Measurements from ENCODE around the gene SPTBN1.

The SPTBN1 gene

DNA sequence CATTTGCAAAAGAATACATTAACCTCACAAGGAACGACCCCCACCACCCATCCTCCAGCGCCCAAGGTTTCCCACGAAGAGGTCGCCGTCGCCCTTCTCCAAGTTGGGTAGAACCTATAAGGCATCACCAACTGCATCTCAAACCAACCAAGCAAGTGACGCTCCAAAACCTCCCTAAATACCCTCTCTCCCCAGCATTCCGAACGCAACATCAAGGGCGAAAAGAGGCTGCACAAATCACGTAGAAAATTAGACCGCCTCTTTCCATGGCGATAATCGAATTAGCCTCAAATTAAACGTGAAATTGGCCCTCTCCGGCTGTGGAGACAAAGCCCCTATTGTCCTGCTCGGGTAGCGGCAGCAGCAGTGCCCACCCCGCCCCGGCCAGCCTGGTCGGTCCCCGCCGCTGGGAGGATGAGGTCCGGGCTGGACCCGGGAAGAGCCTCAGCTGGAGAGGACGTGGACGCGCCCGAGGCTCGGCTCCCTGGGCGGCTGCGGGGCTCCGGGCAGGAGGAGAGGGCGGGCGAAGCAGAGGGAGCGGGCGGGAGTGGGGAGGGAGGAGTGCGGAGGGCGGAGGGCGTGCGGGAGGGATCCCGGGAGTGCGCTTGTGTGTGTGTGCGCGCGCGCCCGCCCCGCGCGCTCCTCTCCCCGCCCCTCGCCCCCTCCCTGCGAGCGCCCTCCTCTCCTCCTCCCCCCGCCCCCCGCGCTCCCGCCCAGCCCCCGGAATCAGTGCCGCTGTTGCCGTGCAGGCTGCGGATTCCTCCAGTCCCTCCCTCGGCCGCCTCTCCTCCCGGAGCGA is at the start of gene SPTBN1:
Gene SPTBN1 (plus strand): TSS at position 765 of the 799 bp plus-strand sequence. CDS start 70,092 bp downstream, outside the sequence.
- peak; percentile 85 for DNase-seq

DNA sequence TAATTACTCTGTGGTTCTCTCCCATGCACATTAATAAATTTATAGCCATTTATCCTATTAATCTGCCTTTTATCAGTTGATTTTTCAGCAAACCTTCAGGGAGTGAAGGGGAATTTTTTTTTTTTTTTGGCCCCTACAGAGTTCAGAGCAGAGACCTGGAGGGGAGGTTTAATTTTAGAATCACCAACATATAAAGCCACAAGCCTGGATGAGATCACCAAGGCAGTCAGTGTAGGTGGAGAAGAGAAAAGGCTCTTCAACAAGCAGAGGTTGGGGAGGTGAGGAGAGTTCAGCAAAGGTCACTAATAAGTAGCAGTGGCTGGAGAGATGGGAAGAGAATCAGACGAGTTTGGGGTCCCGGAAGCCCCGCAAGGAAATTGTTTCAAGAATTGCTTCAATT is 48.4 kb upstream of the SPTBN1 start:
- no peak for DNase-seq

DNA sequence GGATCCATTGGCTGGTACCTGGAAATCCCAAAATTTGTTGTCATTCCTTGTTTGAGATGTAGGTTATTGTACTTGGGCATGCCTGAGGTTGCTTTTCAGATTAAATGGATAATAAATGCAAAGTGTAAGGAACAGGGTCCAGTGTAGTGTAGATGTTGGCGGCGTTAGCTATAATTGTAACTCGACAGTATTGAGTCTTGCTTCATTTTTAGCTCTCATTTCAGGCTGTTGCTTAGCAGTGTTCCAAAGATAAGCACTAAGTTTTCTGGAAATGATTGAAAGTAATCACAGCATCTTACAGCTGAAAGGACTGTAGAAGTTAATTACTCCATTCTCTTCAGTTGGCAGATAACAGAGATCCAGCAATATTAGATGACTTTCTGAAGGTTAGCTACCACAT is 47.8 kb upstream of the SPTBN1 start:
- DNase-seq, result no peak

DNA sequence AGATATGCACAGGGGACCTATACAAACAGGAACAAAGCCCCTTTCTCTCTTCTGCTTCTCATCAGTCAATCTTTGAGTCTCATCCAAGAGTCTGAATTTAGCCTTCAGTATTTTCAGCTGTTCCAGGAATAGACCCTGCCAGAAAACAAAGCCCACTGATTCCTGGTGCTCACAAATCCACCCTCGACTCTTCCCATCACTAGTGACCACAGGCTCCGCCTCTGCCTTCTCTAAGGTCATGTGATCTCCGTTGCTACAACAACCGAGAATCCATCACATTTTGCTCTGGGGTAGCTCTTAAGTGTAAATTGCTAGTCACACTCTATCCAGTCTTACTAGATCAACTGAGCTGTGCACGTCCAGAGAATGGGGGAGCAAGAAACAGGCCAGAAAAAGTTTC is 46.4 kb upstream of the SPTBN1 start:
- no peak for DNase-seq

- no peak for DNase-seq
Measured at GRCh38 chr2:54411801-54412354, 44.2 kb upstream of the SPTBN1 start.

DNA sequence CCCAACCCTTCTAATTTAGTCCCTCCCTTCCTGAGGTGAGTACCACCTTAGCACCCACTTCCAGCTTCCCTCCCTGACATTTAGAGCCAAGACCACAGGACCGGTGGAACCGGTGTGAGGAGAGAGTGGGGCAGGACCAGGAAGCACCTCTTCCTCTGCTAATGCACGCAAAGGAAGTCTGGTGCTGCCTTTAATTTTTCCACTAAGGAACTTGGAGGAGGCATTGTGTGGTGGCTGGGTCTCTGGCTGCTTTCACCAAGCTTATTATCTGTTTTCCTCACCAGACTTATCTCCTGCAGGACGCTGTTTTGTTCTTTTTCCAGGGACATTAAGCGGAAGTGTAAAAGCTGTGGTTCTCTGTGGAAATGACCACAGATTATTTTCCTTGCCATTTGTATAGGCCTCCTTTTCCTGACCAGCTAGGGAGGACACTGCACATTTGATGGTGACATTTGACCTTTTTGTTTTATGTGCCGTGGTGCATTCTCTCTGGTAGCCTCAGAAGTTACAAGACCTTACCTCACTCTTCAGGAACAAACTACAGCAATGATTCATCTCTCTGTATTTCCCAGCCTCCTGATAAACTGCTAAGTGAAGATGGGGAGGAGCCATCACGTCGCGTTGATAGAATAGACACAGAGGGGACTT is 39.8 kb upstream of the SPTBN1 start:
- DNase-seq, result no peak

GRCh38 chr2:54416938-54417337 is 39.2 kb upstream of the SPTBN1 start:
- no peak for DNase-seq

DNA sequence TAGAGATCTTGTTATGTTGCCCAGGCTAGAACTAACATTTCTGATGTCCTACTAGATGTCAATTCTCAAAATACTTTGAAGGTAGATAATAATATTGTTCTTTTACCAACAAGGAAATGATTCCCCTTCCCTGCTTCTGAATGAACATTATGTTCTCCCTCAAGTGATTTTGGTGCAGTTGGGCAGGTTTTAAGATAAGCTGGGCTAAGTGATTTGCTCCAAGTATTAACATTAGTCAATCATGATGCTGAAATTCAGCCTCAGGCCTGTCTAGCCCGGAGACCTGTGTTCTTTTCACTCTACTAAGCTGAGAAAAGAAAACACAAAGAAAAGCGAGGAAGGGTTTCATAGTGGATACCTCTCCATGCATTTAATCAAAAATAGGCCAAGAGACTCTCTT is 38.5 kb upstream of the SPTBN1 start:
- no peak for DNase-seq

DNA sequence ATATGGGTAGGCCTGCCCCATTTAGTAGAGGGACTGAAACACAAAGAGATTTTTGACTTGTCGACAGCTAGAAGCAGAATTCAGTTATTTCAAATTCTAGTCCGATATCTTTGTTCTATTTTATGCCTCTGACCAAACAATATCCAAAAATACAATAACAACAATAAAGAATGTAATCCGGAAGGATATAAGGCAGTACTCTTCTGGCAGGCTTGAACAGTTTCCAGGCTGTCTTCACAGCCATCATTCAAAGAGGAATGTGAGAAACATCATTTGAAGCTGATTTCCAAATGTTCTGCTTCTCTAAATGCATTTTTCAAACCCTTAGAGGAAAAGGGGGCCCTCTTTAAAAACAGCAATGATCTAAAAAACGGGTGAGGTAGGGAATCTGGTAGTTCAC is 36.7 kb upstream of the SPTBN1 start:
- DNase-seq, result no peak

DNA sequence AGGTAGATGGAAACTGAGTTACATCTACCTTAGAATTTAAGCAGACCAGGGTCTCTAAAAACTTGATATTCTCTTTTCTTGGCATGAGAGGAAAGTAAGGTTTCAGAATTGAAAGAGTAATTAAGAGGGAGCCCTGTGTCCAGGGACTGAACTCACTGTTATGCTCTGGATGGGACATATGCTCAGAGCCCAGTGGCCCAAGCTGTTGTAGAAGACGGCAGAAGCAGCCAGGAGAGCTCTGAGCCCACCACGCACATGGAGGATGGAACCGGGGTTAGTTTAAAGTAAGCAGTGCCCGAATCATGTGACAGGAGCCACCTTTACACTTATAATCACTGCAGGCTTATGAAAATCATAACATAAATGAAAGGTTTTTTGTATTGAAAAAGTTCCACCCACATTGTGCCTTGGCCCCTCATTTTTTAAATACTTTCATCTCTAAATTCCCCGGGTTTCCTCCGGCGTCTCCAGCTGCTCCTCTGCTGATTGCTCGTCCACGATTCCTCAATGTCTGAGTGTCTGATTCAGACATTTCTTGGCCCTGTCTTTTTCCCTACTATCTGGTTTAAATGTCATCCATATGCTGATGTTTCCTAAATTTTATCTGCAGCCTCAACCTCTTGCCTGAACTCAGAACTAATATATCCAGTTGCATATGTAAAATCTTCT is 36.1 kb upstream of the SPTBN1 start:
- no peak for DNase-seq

- DNase-seq, result no peak
Measured at GRCh38 chr2:54420524-54421172, 35.5 kb upstream of the SPTBN1 start.

DNA sequence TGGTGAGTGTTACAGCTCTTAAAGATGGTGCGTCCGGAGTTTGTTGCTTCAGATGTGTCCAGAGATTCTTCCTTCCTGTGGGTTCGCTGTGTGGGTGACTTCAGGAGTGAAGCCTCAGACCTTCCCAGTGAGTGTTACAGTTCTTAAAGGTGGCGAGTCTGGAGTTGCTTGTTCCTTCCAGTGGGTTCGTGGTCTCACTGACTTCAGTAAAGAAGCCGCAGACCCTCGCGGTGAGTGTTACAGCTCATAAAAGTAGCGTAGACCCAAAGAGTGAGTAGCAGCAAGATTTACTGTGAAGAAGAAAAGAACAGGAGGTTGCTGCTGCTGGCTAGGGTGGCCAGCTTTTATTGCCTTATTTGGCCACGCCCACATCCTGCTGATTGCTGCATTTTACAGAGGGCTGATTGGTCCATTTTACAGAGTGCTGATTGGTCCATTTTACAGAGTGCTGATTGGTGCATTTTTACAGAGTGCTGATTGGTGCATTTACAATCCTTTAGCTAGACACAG is 34.0 kb upstream of the SPTBN1 start:
- DNase-seq, result no peak

- no peak for DNase-seq
Measured at GRCh38 chr2:54423213-54423612, 32.9 kb upstream of the SPTBN1 start.

GRCh38 chr2:54424555-54425163 is 31.5 kb upstream of the SPTBN1 start:
- no peak for DNase-seq

GRCh38 chr2:54428108-54428831 is 27.9 kb upstream of the SPTBN1 start:
- no peak for DNase-seq

DNA sequence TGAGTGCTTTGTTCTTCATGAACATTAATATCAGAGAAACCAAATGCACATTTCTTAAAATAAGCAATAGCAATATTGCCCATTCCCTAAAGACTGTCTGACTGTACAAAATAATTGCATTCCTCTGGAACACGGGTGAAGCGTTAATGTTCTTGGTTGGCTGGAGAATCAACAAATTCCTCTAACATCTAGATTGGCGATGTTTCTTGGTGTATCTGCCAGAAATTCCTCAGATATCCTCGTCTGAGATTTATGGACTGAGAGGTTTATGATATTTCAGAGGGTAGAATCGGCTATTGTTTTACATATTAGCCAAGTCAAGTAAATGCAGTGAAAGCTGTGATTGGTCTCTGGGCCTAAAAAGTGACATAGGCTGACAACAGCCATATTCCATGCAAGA is 27.1 kb upstream of the SPTBN1 start:
- no peak for DNase-seq

DNA sequence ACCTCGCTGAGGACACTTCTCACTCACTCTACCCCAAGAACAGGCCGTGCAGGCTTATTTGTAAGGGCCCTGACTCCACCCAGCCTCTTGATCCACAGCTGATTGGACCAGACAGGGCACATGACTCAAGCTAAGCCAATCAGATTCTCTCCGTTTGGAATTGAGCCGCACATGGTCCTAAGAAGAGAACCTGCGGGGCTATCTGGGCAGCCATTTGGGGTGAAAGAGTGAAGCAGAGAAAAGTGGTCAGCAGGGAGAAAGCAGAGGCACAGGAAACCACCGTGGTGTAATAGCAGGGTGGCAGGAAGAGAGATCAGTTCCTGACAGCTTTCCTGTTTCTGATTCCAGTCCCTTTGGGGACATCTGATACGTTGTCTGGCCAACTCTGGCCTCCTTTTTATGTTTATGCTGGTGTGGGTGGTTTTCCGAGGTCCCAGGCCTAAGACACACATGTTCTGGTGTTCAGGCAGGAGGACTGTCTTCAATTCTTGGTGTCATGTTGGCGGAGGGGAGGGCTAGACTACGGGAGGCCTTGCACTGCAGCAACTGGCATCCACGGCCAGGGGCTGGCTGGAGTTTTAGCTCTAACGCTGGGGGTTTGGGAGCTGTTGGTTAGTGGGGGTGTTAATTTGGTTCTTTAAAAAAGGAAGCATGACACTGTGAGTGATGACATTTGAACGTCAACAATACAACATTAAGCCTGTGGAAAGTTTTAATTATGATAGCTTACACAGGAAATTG is 26.1 kb upstream of the SPTBN1 start:
- DNase-seq, result no peak

GRCh38 chr2:54430649-54431048 is 25.5 kb upstream of the SPTBN1 start:
- DNase-seq, result no peak

DNA sequence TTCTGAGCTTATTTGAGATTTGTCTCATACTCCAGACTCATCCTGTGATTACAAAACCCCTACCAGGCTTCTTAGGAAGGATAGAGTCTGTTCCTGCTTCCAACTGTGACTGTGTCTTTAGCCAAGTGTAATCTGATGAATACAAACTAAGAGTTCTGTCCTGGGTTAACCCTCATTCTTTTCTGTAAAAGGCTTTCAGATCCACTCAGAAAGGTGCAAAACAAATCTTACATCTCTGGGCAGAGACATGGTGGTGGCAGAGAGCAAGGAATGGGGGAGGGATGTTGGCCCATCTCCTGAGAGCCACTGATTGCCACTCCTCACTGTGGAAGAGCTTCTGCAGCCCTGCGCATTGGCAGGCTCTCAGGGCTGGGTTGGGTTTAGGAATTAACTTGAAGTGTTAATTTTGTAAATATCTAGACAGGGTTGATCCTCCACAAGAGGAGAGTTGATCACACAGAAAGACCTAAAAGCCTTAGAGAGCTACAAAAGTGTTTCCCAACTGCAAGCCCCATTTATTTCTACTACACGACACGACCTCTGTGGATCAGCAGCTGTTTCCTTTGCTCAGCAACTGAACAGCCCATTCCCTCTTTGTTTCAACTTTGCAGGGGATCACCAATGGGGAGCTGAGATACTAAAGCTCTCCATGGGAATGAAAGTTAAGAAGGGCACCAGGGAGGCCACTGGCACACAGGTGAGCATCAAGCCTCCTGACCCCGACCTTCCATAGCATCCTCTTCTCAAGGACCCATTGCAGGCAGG is 23.7 kb upstream of the SPTBN1 start:
- no peak for DNase-seq

- DNase-seq, result no peak
Measured at GRCh38 chr2:54434229-54434628, 21.9 kb upstream of the SPTBN1 start.

All from HCEC 1CT (cell line).